ENCODE results near the gene UNC45B.

- TF ChIP-seq EZH2 (IDR thresholded peaks at IDR 0.05; ENCODE audit: borderline replicate concordance, insufficient read depth, low read length, poor library complexity, severe bottlenecking) (no peak), EP300 (conservative IDR thresholded peaks at IDR 0.05; ENCODE audit: poor library complexity, severe bottlenecking) (no peak), CTCF (IDR thresholded peaks at IDR 0.05; ENCODE audit: poor library complexity, severe bottlenecking) (no peak)
Measured at GRCh38 chr17:35229638-35230037, 82.0 kb downstream of the UNC45B start.
